ACC112 (cell line): ENCODE data around the gene MYH7B.

ENCODE experiments used
- H2AFZ ChIP-seq: fragments of 200-600 bp; sonication (generic); one replicate; pipeline ENCODE4 v1.6.0; 2017; ENCODE audit warnings: antibody characterized with exemption, low read length; ENCODE audit not compliant: unreplicated experiment
- H3K27ac ChIP-seq: fragments of 200-600 bp; sonication (generic); 2 replicates; pipeline ENCODE4 v1.5.1; 2014; ENCODE audit warnings: low read depth, mild to moderate bottlenecking, antibody characterized with exemption, low read length, moderate library complexity
- H3K27me3 ChIP-seq: fragments of 200-600 bp; sonication (generic); 2 replicates; pipeline ENCODE4 v1.6.1; 2014; ENCODE audit warnings: mild to moderate bottlenecking, antibody characterized with exemption, low read length, moderate library complexity, mixed read lengths; ENCODE audit not compliant: insufficient read depth
- H3K36me3 ChIP-seq: fragments of 200-600 bp; sonication (generic); 2 replicates; pipeline ENCODE4 v1.6.1; 2016; ENCODE audit warnings: mild to moderate bottlenecking, antibody characterized with exemption, low read length, moderate library complexity, mixed read lengths; ENCODE audit not compliant: insufficient read depth
- H3K4me1 ChIP-seq: fragments of 200-600 bp; sonication (generic); one replicate; pipeline ENCODE4 v1.6.1; 2016; ENCODE audit warnings: low read length, mixed read lengths; ENCODE audit not compliant: insufficient read depth, unreplicated experiment, control insufficient read depth
- H3K4me3 ChIP-seq: fragments of 200-600 bp; sonication (generic); 2 replicates; pipeline ENCODE4 v1.5.1; 2014; ENCODE audit warnings: mild to moderate bottlenecking, low read depth, low read length
- H3K79me2 ChIP-seq: fragments of 200-600 bp; sonication (generic); one replicate; pipeline ENCODE4 v1.6.0; 2016; ENCODE audit warnings: low read length; ENCODE audit not compliant: control insufficient read depth, unreplicated experiment, insufficient read depth

MYH7B gene

DNA sequence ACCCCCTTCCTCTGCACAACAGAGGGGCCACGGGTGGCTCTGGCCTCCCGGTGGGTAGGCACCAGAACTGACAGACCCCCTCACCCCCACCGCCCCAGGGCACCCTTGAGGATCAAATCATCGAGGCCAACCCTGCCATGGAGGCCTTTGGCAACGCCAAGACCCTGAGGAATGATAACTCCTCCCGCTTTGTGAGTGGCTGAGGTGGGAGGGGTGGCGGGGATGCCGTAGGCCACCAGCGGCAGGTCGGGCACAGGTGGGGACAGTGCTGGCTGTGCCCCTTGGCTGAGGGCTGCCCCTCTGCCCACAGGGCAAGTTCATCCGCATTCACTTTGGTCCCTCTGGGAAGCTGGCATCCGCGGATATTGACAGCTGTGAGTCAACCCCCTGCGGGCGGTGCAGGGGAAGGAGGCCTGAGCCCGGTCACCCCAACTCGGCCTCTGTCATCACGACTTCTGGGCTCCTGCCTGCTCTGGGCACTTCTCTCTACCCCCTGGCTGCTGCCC, 29.1 kb downstream of the MYH7B start:
- Histone ChIP-seq H3K27ac (no peak overlapping the region), H2AFZ (no peak overlapping the region), H3K4me1 (no peaks in the 10 kb centered on the region), H3K36me3 (no peaks in the 10 kb centered on the region), H3K4me3 (no peak overlapping the region), H3K79me2 (no peaks in the 10 kb centered on the region), H3K27me3 (peaks cover 2% of the 10 kb centered on the region; the same call in 1 of the 2 replicates)

DNA sequence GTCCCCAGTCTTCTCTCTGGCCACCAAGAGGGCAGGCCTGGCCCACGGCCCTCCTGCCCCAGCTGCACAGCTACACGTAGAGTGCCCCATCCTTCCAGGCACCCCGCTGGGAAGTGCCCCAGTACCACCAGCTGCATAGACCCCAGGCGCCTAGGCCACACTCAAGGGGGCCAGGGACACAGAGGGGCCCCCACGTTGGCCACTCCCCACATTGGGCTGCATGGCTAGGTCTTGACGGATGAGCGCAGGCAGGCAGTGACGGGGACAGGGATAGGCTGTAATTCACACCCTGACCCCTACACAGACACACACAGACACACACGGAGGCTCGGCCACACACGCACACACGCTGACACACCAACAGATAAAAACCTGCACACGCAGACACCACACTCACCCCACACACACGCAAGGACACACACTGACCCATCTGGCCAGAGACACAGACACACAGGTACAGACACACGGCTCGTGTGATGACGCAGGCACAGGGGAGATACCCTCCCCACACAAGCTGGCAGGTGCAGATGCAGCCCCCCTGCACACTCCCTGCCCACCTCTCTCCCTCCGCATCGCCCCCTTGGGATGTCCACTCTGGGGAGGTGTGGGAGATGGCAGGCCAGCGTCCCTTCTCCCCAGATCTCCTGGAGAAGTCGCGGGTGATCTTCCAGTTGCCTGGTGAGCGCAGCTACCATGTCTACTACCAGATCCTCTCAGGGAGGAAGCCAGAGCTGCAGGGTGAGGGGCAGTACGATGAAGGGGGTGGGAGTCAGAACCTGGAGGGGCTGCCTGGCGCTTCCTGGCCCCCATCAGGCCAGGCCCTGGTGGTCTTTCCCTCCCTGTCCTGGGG, 30.0 kb downstream of the MYH7B start:
- Histone ChIP-seq H3K36me3 (no peaks in the 10 kb centered on the region), H2AFZ (no peak overlapping the region), H3K27me3 (peaks cover 2% of the 10 kb centered on the region; the same call in 1 of the 2 replicates), H3K4me1 (no peaks in the 10 kb centered on the region), H3K27ac (no peak overlapping the region), H3K79me2 (no peaks in the 10 kb centered on the region), H3K4me3 (no peak overlapping the region)

DNA sequence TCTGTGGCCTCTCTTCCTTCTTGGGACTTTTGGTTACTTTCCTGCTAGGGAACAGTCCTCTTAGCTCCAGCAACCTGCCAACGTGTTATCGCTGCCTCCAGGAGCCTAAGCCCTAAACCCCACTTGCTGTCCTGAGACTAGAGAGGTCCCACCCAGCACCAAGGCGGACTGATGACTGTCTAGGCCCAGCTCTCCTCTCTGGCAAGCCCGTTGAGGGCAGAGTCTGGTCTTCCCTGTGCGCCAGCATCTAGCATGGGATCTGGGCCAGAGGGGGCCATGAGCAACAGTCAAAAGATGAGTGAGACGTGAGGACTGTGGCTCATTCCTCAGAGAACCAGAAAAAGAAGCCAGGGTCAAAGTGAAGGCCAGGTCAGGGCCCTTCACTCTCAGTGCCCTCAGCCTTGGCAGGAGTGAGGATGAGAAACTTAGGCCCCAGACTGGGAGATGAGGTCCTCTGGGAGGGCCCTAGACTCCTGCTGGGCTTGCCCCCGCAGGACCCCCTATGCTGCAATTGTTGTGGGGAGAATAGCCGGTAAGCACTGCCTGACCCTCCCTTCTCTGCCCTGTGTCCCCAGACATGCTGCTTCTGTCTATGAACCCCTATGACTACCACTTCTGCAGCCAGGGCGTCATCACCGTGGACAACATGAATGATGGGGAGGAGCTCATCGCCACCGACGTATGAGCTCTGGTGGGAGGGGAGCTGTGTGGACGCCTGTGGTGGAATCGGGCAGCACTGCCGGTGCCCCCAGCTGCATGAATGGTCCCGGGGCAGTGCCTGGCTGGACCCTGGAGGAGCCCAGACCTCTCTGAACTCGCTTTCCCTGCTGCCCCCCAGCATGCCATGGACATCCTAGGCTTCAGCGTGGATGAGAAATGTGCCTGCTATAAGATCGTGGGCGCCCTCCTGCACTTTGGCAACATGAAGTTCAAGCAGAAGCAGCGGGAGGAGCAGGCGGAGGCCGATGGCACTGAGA, 30.9 kb downstream of the MYH7B start:
- Histone ChIP-seq H3K27ac (no peak overlapping the region), H2AFZ (no peak overlapping the region), H3K36me3 (no peaks in the 10 kb centered on the region), H3K79me2 (no peaks in the 10 kb centered on the region), H3K4me1 (no peaks in the 10 kb centered on the region), H3K27me3 (peaks cover 2% of the 10 kb centered on the region; the same call in 1 of the 2 replicates), H3K4me3 (no peak overlapping the region)

DNA sequence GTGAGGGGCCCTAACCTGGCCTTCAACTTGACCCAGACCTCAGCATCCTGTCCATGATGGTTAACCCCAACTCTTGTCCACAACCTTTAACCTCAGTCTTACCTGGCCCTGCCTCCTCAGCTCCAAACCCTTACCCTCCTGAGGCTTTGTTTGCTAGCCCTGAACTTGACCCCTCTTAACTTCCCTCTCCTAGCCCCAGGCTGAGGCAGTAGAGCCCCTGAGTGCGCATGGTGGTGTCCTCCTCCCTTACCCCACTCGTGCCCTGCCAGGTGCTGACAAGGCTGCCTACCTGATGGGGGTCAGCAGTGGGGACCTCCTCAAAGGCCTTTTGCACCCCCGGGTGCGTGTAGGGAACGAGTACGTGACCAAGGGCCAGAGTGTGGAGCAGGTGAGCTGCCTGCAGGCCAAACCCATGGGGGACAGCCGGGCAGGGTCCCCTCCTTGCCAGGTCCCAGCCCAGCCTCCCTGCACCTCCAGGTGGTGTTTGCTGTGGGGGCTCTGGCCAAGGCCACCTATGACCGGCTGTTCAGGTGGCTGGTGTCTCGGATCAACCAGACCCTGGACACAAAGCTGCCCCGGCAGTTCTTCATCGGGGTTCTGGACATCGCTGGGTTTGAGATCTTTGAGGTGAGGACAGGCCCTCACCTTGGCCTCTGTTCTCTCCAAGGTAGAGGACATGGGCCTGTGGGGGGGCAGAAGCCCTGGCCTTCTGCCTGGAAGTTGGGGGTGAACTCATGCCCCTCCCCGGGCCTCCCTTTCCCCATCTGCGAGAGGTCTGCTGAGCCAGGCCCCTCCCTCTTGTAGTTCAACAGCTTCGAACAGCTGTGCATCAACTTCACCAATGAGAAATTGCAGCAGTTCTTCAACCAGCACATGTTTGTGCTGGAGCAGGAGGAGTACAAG, 31.9 kb downstream of the MYH7B start:
- Histone ChIP-seq H3K27me3 (peaks cover 2% of the 10 kb centered on the region; the same call in 1 of the 2 replicates), H3K27ac (no peak overlapping the region), H3K4me3 (no peak overlapping the region), H2AFZ (no peak overlapping the region), H3K36me3 (no peaks in the 10 kb centered on the region), H3K79me2 (no peaks in the 10 kb centered on the region), H3K4me1 (no peaks in the 10 kb centered on the region)

DNA sequence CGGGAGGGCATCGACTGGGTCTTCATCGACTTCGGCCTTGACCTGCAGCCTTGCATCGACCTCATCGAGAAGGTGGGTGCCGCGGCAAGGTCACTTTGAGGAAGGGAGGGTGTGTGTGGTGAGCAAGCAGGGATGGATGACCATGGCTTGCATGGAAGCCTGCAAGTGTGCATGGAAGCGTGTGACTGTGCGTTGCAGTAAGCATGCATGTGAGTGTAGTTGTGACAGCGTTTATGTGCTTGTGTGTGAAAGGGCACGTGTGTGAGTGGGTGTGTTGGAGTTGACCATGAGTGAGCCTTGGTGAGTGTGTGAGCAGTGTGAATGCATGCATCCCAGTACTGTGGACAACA, 32.5 kb downstream of the MYH7B start:
- Histone ChIP-seq H3K79me2 (no peaks in the 10 kb centered on the region), H3K36me3 (no peaks in the 10 kb centered on the region), H3K4me3 (no peak overlapping the region), H3K27me3 (peaks cover 2% of the 10 kb centered on the region; the same call in 1 of the 2 replicates), H3K4me1 (no peaks in the 10 kb centered on the region), H2AFZ (no peak overlapping the region), H3K27ac (no peak overlapping the region)

DNA sequence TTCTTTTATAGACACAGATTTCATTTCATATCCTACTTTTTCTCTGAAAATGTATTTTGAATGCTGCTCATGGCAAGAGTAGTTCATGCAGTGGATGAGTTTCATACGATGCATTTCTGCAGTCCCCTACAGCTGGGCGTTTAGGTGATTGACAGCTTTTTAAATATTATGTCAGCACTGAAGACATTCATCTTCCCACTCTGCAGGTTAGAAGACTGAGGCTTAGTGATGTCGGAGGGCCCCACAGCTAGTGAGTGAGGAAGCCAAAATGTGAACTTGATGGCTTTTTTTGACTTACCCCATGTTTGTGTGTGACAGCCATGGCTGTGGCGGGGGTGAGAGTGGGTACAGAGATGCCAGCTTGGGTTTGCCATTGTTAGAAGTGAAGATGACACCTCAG, 33.5 kb downstream of the MYH7B start:
- Histone ChIP-seq H3K27ac (no peak overlapping the region), H3K27me3 (no peaks in the 10 kb centered on the region), H3K4me3 (no peak overlapping the region), H3K36me3 (no peaks in the 10 kb centered on the region), H3K4me1 (no peaks in the 10 kb centered on the region), H3K79me2 (no peaks in the 10 kb centered on the region), H2AFZ (no peak overlapping the region)

DNA sequence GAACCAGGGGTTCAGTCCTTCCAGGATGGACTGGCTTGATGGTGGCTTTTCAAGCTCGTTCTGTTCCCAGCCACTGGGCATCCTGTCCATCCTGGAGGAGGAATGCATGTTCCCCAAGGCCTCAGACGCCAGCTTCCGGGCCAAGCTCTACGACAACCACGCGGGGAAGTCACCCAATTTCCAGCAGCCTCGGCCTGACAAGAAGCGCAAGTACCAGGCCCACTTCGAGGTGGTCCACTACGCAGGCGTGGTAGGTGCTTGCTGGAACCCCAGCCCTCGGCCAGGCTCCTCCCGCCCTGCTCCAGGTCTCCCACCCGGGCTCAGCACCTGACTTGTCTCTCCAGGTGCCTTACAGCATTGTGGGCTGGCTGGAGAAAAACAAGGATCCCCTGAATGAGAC, 34.0 kb downstream of the MYH7B start:
- H3K4me3 ChIP-seq, result no peak overlapping the region
- no peaks in the 10 kb centered on the region for H3K27me3 ChIP-seq
- H3K36me3 ChIP-seq, result no peaks in the 10 kb centered on the region
- H2AFZ ChIP-seq, result no peak overlapping the region
- H3K79me2 ChIP-seq, result no peaks in the 10 kb centered on the region
- H3K27ac ChIP-seq, result no peak overlapping the region
- no peaks in the 10 kb centered on the region for H3K4me1 ChIP-seq

DNA sequence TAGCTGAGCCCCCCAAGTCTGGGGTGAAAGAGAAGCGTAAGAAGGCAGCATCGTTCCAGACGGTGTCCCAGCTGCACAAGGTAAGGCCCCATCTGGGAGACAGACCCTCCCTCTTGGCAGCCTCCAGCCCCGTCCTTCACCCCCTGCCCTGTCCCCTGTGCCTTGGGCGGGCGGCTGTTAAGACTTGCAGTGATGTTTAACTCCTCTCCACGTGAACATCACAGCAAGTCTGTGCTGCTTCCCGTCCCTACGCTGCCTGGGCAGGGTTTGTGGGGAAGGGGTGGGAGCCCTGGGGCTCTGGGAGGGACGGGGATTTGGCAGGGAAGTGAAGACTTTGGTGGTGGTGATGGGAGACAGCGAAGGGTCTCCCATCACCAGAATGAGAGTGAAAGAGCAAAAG, 34.6 kb downstream of the MYH7B start:
- no peak overlapping the region for H3K27ac ChIP-seq
- no peaks in the 10 kb centered on the region for H3K27me3 ChIP-seq
- H3K4me3 ChIP-seq, result no peak overlapping the region
- H3K4me1 ChIP-seq, result no peaks in the 10 kb centered on the region
- no peaks in the 10 kb centered on the region for H3K79me2 ChIP-seq
- H3K36me3 ChIP-seq, result no peaks in the 10 kb centered on the region
- H2AFZ ChIP-seq, result no peak overlapping the region

DNA sequence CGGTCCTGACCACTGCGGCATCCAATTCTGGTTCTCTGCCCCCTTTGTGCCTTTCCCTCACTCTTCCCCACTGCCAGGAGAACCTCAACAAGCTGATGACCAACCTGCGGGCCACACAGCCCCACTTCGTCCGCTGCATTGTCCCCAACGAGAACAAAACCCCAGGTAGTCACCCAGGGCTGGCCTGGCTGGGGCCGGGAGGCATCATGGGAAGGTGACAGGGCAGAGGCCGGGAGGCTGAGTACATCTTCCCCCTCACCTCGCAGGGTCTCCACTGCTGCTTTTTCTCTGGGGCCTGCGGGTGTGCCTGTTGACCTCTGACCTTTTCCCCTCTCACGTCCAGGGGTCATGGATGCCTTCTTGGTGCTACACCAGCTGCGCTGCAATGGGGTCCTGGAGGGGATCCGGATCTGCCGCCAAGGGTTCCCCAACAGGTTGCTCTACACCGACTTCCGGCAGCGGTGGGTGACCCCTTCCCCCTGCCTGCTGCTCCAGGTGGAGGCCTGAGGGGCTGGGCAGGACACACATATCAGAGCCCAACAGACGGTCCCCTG, 35.1 kb downstream of the MYH7B start:
- Histone ChIP-seq H3K4me1 (no peaks in the 10 kb centered on the region), H3K79me2 (no peaks in the 10 kb centered on the region), H3K4me3 (no peak overlapping the region), H2AFZ (no peak overlapping the region), H3K36me3 (no peaks in the 10 kb centered on the region), H3K27me3 (no peaks in the 10 kb centered on the region), H3K27ac (no peak overlapping the region)
